ENCODE results near the gene MSI2. TPM values are rescaled to one million over a fixed set of nuclear protein-coding genes. Genes with fewer than 3 reads are reported as not detected.

Gene MSI2
- total RNA-seq, 2 donors from 2014 or later = 30.1 to 41.1 TPM

DNA sequence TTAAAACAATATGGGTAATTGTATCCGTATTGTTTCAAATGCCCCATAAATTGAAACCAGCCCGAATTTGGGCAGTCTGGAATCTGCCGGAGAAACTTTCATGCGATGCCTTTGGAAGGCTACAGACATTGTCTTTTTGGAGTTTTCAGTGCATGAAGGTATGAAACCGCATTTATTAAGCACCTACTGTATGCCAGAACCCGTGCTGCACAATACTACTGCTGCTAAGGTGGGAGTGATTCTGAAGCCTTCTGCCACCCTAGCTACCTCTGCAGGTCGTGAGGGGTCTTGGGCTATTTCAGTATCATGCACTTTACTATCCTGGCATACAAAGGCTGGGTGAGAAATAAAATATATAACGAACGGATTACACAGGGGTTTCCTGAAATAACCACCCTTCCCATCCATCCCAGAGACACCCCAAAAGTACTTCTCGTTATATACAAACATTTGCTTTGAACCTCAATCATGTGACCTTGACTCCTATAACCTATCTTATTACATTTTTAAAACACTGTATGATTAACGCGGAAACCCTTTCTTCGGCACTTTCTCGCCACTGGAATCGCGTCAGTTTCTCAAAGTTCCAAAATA is 1.0 kb upstream of the MSI2 start:
- Histone ChIP-seq H3K36me3 (no peaks in the 10 kb centered on the region), H3K9me3 (peaks cover 0 to 7% of the 10 kb centered on the region in 2 donors), H3K27ac (peak overlapping the region; percentile 98), H3K4me3 (peak overlapping the region; percentile 92 to 97), H3K27me3 (no peaks in the 10 kb centered on the region), H3K4me1 (peaks cover 0 to 31% of the 10 kb centered on the region in 2 donors)
- TF ChIP-seq, protein P1, sequence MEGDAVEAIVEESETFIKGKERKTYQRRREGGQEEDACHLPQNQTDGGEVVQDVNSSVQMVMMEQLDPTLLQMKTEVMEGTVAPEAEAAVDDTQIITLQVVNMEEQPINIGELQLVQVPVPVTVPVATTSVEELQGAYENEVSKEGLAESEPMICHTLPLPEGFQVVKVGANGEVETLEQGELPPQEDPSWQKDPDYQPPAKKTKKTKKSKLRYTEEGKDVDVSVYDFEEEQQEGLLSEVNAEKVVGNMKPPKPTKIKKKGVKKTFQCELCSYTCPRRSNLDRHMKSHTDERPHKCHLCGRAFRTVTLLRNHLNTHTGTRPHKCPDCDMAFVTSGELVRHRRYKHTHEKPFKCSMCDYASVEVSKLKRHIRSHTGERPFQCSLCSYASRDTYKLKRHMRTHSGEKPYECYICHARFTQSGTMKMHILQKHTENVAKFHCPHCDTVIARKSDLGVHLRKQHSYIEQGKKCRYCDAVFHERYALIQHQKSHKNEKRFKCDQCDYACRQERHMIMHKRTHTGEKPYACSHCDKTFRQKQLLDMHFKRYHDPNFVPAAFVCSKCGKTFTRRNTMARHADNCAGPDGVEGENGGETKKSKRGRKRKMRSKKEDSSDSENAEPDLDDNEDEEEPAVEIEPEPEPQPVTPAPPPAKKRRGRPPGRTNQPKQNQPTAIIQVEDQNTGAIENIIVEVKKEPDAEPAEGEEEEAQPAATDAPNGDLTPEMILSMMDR (IDR thresholded peaks at IDR 0.05) = no peak
- DNase-seq (ENCODE audit: low spot score) = no peak

DNA sequence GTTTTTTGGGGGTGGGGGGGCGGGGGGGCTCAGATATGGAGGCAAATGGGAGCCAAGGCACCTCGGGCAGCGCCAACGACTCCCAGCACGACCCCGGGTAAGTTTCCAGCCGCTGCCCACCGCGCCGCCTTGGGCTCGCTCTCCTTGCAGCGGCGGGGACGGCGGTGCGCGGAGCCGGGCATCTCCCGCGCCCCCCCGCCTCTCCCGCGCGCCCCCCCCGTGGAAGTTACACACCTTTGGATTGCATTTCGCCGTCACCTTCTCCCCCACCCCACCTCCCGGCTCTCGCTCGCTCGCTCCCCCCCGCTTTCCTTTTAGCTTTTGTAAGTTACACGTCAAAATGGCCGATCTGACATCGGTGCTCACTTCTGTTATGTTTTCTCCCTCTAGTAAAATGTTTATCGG is 387 bp downstream of the MSI2 start:
- TF ChIP-seq, protein P1 (IDR thresholded peaks at IDR 0.05) = no peak

DNA sequence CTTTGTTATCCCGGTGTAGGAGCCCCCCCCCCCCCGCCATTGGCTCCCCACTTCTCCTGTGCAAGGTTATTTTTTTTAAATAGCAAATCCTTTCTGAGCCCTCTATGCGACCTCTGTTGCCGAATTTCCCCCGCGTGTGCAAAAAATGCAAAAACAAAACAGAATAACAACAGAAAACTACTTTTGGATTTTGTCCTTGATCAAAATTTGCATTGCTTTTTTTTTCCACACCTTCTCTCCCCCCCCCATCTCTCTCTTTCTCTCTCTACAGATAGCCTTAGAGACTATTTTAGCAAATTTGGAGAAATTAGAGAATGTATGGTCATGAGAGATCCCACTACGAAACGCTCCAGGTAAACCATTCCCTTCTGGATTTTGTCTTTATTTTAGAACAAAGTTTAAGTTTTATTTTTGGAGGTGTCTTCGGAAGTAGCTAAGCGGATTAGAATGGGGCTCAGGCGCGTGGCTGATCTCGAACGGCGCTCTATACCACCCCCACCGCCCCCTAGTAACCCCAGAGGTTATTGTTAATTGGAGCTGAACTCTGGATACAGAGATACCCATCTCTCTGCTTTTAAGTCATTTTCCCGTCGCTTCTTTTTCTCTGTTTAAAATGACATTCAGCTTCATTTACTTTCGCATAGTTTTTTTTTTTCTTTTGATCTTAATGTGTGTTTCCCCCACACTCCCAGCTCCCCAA is 1.0 kb downstream of the MSI2 start:
- Histone ChIP-seq H3K27ac (peak overlapping the region; percentile 98), H3K4me1 (peaks cover 0 to 31% of the 10 kb centered on the region in 2 donors), H3K27me3 (no peaks in the 10 kb centered on the region), H3K4me3 (peak overlapping the region; percentile 92 to 97), H3K36me3 (peaks cover 5% of the 10 kb centered on the region), H3K9me3 (no peaks in the 10 kb centered on the region)
- TF ChIP-seq, protein P1 (IDR thresholded peaks at IDR 0.05) = no peak
- DNase-seq (ENCODE audit: low spot score) = no peak

More for the DNA sequence above, 387 bp downstream of the MSI2 start:
- no peaks in the 10 kb centered on the region for H3K36me3 ChIP-seq
- H3K9me3 ChIP-seq = no peaks in the 10 kb centered on the region
- H3K27me3 ChIP-seq = no peaks in the 10 kb centered on the region
- no peak for DNase-seq (ENCODE audit: low spot score)
- H3K4me1 ChIP-seq = peaks cover 0 to 31% of the 10 kb centered on the region in 2 donors
- peak overlapping the region; percentile 98 for H3K27ac ChIP-seq
- peak overlapping the region; percentile 92 to 97 for H3K4me3 ChIP-seq

DNA sequence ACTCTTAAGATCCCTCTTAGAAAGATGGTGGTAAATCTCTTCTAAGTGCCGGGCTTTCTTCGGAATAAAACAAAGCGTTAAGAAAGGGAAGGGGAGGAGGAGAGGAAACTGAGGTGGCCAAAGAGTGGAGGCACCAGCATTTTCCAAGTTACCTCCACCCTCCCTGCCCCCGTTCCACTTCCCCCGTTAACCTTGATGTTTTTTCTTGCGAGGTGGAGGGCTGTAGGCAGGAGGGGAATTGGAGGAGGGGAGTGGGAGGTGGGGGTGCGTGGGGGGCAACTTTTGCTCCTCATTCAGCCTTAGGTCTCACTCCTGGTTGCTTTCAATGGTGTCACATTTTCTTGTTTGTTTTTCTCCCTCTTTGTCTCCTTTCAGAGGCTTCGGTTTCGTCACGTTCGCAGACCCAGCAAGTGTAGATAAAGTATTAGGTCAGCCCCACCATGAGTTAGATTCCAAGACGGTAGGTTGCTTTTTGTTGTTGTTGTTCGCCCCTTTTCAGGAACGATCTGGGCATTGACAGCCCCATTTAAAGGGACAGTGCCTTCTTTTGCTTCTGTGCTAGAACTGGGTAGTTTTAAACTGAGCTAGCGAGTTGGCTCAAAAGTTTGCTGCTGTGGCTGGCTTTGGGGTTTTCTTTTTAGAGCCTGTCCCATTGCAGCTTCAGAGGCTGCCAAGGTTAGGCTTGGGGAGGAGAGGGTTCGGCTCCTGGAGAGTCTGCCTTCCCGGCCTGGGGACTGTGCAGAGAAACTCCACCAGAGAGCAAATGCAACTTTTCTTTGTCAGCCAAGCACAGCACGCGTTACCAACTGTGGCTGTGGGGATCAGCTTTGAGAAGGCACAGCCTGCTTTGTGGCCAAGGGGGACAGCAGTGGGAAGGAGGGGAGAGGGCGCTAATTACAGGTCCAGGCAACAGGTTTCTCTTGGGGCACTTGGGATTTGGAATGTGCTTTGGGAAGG is 1.9 kb downstream of the MSI2 start:
- TF ChIP-seq, protein P1 (IDR thresholded peaks at IDR 0.05) = no peak
- Histone ChIP-seq H3K36me3 (peaks cover 11% of the 10 kb centered on the region), H3K4me3 (peak overlapping the region; percentile 92 to 97), H3K4me1 (peaks cover 0 to 31% of the 10 kb centered on the region in 2 donors), H3K9me3 (no peaks in the 10 kb centered on the region), H3K27me3 (no peaks in the 10 kb centered on the region), H3K27ac (peak overlapping the region; percentile 98)
- DNase-seq (ENCODE audit: low spot score) = no peak

DNA sequence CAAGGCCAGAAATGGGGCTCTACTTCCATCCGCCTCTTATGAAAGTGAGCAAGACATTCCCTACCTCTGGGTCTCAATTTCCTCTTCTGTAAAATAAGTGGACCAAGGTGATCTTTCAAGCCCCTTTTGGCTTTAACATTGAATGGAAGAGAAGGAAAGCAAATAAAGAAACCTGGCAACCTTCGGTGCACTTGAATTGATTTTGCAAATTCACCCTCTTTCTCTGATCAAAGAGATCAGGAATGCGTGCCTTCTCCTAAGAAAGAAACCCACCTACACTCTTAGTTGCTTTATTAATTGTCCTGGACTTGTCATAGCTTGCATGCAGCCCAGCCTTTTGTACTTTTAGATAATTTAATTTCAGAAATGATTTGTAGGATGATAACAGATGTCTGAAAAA is 3.0 kb downstream of the MSI2 start:
- peaks cover 19% of the 10 kb centered on the region for H3K36me3 ChIP-seq
- peak overlapping the region in 1 of 2 donors; percentile 98 for H3K27ac ChIP-seq
- peaks cover 0 to 31% of the 10 kb centered on the region in 2 donors for H3K4me1 ChIP-seq
- DNase-seq (ENCODE audit: low spot score) = no peak
- no peaks in the 10 kb centered on the region for H3K9me3 ChIP-seq
- no peak overlapping the region for H3K4me3 ChIP-seq
- TF ChIP-seq, protein P1 (IDR thresholded peaks at IDR 0.05) = no peak
- H3K27me3 ChIP-seq = no peaks in the 10 kb centered on the region

Measured in right atrium auricular region (tissue), 2 donors.